Fibroblast of the aortic adventitia (primary cell): ENCODE results near the gene GPBP1. TPM values are rescaled to one million over a fixed set of nuclear protein-coding genes. Genes with fewer than 3 reads are reported as not detected.

ENCODE experiments used
- DNase-seq: peaks from one replicate; pipeline ENCODE4 v3.0.0-alpha.2; 2010; ENCODE audit warnings: low read depth
- H3K4me3 ChIP-seq: 2 replicates; pipeline ENCODE4 v1.5.1; 2011; ENCODE audit warnings: low read depth, mild to moderate bottlenecking, control low read depth, low read length, moderate library complexity
- total RNA-seq: library from RNA; depleted of rRNA; stranded (reverse); fragments of >200 nt; gene quantifications from 2 replicates; pipeline ENCODE4 v1.2.3, GENCODE V29; 2012; ENCODE audit warnings: low replicate concordance
- TF ChIP-seq, protein P1 (sequence below): IDR thresholded peaks from 2 replicates; pipeline ENCODE4 v1.5.1; 2011; ENCODE audit warnings: mild to moderate bottlenecking, low read length, control low read depth, inconsistent platforms; ENCODE audit not compliant: insufficient read depth

GPBP1 gene
- total RNA-seq, 1 donor = 73.6 TPM

DNA sequence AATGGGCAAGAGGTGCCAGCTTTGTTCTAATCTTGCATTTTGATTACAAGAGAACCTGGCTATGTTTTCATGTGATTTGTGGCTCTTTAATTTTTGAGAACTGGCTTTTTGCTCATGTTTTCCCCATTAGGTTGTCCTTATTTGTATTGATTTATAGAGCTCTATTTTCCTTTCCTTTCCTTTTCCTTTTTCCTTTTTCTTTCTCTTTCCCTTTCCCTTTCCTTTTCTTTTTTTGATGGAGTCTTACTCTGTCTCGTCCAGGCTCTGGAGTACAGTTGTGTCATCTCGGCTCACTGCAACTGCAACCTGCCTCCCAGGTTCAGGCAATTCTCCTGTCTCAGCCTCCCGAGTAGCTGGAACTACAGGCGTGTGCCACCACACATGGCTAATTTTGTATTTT is 55.5 kb downstream of the GPBP1 start:
- H3K4me3 ChIP-seq = no peak overlapping the region
- no peak for DNase-seq
- TF ChIP-seq, protein P1, sequence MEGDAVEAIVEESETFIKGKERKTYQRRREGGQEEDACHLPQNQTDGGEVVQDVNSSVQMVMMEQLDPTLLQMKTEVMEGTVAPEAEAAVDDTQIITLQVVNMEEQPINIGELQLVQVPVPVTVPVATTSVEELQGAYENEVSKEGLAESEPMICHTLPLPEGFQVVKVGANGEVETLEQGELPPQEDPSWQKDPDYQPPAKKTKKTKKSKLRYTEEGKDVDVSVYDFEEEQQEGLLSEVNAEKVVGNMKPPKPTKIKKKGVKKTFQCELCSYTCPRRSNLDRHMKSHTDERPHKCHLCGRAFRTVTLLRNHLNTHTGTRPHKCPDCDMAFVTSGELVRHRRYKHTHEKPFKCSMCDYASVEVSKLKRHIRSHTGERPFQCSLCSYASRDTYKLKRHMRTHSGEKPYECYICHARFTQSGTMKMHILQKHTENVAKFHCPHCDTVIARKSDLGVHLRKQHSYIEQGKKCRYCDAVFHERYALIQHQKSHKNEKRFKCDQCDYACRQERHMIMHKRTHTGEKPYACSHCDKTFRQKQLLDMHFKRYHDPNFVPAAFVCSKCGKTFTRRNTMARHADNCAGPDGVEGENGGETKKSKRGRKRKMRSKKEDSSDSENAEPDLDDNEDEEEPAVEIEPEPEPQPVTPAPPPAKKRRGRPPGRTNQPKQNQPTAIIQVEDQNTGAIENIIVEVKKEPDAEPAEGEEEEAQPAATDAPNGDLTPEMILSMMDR = no peak

DNA sequence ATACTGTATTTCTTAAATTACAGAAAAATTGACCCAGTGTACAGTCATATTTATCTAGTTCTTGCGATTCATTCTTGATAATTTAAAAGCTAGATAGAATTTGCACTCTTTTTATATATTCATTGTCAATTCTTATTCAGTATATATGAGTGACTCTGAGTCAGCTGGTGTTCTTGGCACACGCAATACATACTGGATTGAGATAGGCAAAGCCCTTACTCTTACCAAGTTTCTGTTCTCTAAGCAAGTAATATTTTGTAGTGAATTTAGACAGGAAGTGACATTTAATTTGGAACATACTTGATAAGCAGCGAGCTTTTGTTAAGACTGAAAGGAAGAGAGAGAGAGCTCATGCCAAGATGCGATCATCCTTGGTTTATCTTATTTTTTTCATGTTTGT is 57.7 kb downstream of the GPBP1 start:
- DNase-seq = peak; percentile 87
- TF ChIP-seq, protein P1 = no peak
- H3K4me3 ChIP-seq = no peak overlapping the region

DNA sequence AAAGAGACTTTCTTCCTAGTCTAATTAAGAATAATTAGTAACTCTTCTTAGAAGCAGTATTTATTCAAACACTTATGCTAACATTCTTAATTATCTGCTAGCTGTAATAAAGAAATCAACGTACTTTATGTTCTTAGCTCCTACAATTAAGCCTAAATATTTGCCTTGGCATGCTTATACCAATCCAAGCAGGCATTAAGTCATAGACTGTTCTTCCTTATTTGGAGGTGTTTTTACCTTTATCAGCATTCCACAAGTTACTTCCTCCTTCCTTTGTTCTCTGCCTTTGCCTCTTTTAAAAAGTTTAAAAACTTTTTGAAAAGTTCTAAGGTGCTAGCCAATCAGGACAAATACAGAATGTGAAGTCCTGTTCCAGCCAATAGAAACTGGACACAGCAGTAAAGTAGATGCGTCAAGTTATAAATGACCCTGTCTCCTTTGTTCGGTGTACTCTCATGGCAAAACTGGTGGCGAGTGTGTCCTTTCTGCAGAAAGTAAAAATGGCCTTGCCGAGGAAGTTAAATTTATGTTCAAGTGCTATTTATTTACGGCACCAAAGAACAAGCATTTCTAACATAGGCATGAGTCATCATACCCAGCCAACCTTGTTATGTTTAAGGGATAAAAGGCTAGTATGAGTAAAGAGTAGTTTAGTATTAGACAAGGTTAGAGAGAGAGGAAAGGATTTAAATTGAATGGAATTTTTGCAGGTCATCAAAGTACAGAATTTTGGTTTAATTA is 58.6 kb downstream of the GPBP1 start:
- no peak overlapping the region for H3K4me3 ChIP-seq
- TF ChIP-seq, protein P1 = no peak
- DNase-seq = no peak

DNA sequence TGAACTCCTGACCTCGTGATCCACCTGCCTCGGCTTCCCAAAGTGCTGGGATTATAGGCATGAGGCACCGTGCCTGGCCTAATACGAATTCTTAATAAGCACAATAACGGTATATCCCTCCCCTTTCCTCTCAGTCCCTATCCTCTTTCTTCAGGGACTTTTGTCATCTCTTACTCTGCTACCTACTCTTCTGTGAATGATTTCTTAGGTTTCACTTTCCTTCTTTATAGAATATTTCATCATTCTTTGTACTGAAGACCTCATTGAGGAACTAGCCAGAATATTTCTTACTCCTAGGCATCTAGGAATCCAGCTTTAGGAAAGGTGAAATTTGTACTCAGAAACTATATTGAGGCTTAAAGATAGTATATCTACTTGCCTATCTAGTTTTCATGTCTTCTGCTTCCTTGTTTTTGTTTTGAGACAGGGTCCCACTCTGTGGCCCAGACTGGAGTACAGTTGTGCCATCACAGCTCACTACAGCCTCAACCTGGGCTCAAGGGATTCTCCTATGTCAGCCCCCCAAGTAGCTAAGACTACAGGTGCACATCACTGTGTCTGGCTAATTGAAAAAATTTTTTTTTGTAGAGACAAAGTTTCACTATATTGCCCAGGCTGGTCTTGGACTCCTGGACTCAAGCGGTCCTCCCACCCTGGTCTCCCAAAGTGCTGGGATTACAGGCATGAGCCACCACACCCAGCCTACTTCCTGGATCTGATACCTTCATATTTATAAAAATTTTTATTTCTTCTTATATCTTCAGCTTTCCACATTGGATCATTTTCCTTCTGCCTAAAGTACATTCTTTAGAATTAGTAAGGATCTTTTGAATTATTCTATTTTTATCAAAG is 69.7 kb downstream of the GPBP1 start:
- no peak overlapping the region for H3K4me3 ChIP-seq
- TF ChIP-seq, protein P1 = no peak
- DNase-seq = no peak

DNA sequence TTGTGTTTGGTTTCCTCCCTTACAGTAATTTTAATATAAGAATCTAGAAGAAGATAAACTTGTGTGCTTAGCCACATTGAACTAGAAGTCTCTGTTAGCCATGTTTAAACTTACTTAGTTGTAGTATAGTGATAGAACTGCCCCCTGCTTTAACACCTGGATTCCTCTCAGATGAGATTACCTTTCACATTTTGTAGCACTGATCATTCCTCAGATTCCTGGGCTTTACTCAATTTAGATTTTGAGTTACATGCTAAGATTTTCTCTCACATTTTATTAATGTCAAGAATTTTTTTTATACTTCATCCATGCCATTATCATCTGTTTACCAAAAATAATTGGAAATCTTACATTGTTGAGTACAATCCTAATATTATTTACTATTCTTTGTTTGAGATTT is 70.5 kb downstream of the GPBP1 start:
- TF ChIP-seq, protein P1 = no peak
- H3K4me3 ChIP-seq = no peak overlapping the region
- no peak for DNase-seq

DNA sequence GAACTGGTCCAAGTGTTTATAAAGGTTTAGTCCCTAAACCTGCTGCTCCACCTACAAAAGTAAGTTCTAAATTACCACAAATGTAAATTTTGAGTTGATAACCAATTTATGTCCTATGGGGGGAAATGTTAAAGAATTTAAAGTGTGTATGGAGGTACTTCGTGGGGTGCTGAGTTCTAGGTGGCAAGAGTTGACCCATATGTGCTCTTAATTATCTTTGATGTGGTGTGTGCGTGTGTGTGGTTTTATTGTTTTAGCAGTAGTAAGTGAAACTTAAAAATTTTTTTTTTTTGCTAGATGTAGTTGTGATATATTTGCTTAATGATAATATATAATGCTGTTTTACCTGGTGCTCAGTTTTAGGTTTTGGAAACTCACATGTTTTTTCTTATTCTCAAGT is 72.6 kb downstream of the GPBP1 start:
- no peak for DNase-seq
- TF ChIP-seq, protein P1 = no peak
- H3K4me3 ChIP-seq = no peak overlapping the region
